Fibroblast of gingiva (primary cell): ENCODE data around the gene ECT2.

Source experiments
- DNase-seq: peaks from one replicate; pipeline ENCODE4 v3.0.0-alpha.2; 2011; ENCODE audit warnings: low read depth

Gene ECT2

GRCh38 chr3:172749230-172749965 is 1.1 kb upstream of the ECT2 start:
- DNase-seq, result peak; percentile 90

GRCh38 chr3:172750069-172750367 is 508 bp upstream of the ECT2 start:
- no peak for DNase-seq

GRCh38 chr3:172751175-172751704 is 714 bp downstream of the ECT2 start:
- no peak for DNase-seq

GRCh38 chr3:172752651-172753050 is 2.1 kb downstream of the ECT2 start:
- DNase-seq, result no peak

GRCh38 chr3:172753125-172753524 is 2.6 kb downstream of the ECT2 start:
- no peak for DNase-seq

- peak; percentile 42 for DNase-seq
Observed at GRCh38 chr3:172760416-172760815, 9.9 kb downstream of the ECT2 start.

- DNase-seq, result no peak
Observed at GRCh38 chr3:172766241-172766640, 15.7 kb downstream of the ECT2 start.

- DNase-seq, result no peak
Observed at GRCh38 chr3:172766718-172767405, 16.3 kb downstream of the ECT2 start.

GRCh38 chr3:172770382-172770781 is 19.9 kb downstream of the ECT2 start:
- DNase-seq, result no peak

GRCh38 chr3:172771672-172772071 is 21.1 kb downstream of the ECT2 start:
- DNase-seq, result no peak

GRCh38 chr3:172776049-172776717 is 25.7 kb downstream of the ECT2 start:
- peak; percentile 79 for DNase-seq

- DNase-seq, result no peak
Observed at GRCh38 chr3:172777901-172778300, 27.4 kb downstream of the ECT2 start.

GRCh38 chr3:172782235-172782634 is 31.7 kb downstream of the ECT2 start:
- DNase-seq, result no peak

GRCh38 chr3:172786036-172786435 is 35.5 kb downstream of the ECT2 start:
- no peak for DNase-seq

- no peak for DNase-seq
Observed at GRCh38 chr3:172787019-172787418, 36.5 kb downstream of the ECT2 start.

GRCh38 chr3:172787746-172788145 is 37.2 kb downstream of the ECT2 start:
- DNase-seq, result peak; percentile 18

GRCh38 chr3:172799246-172799645 is 48.7 kb downstream of the ECT2 start:
- DNase-seq, result peak; percentile 3

- no peak for DNase-seq
Observed at GRCh38 chr3:172800156-172800555, 49.6 kb downstream of the ECT2 start.

- no peak for DNase-seq
Observed at GRCh38 chr3:172803489-172803888, 53.0 kb downstream of the ECT2 start.

GRCh38 chr3:172804323-172804722 is 53.8 kb downstream of the ECT2 start:
- DNase-seq, result no peak

GRCh38 chr3:172808969-172809546 is 58.5 kb downstream of the ECT2 start:
- DNase-seq, result peak; percentile 61

- no peak for DNase-seq
Observed at GRCh38 chr3:172811099-172811498, 60.6 kb downstream of the ECT2 start.

GRCh38 chr3:172813462-172813861 is 62.9 kb downstream of the ECT2 start:
- DNase-seq, result no peak
